Ovary (tissue), 9 donors: ENCODE results near the gene MARCO. TPM values are rescaled to one million over a fixed set of nuclear protein-coding genes. Genes with fewer than 3 reads are reported as not detected.
"Not testable (repeated sequence)": the region's sequence is repeated elsewhere in the genome, so short reads cannot be mapped to it uniquely, and the experiment has no call there.

Experiments
- DNase-seq, 5 donors: peaks; one replicate each; pipeline ENCODE4 v3.0.0-alpha.2; 2019 to 2020
- H3K27ac ChIP-seq, 2 donors: fragments of 200-600 bp; one replicate each; pipeline versions ENCODE4 v1.5.1 to v1.8.0; 2019 to 2022
- H3K27me3 ChIP-seq: fragments of 200-600 bp; one replicate; pipeline ENCODE4 v1.8.0; 2022
- H3K36me3 ChIP-seq: fragments of 200-600 bp; sonication (generic); one replicate; pipeline ENCODE4 v1.5.1; 2019
- H3K4me1 ChIP-seq: one replicate; pipeline ENCODE4 v1.8.1; 2013; ENCODE audit warnings: mild to moderate bottlenecking, moderate library complexity; ENCODE audit not compliant: insufficient read depth
- H3K4me3 ChIP-seq: fragments of 200-600 bp; sonication (generic); one replicate; pipeline ENCODE4 v1.5.1; 2017
- H3K9me3 ChIP-seq, 2 donors: fragments of 200-600 bp in 1 of 2; sonication (generic) in 1 of 2; one replicate each; pipeline versions ENCODE4 v1.5.1 to v1.8.1; 2013 to 2019; ENCODE audit warnings: mild to moderate bottlenecking in 1 of 2, moderate library complexity in 1 of 2
- EP300 ChIP-seq: sonication (generic); formaldehyde crosslinking; IDR thresholded peaks from one replicate; pipeline ENCODE4 v1.6.1; 2017; ENCODE audit warnings: antibody characterized with exemption
- POLR2A ChIP-seq: fragments of 450-650 bp; IDR thresholded peaks from one replicate; pipeline ENCODE4 v1.6.1; 2017; ENCODE audit warnings: antibody characterized with exemption, mild to moderate bottlenecking, moderate library complexity
- WGBS, 3 donors: extraction: QIAGEN DNeasy Blood & Tissue Kit in 1 of 3; methylation state at CpG; one replicate each; pipeline versions ENCODE4 v1.1.5 to v1.1.7; 2013 to 2017; 5-methylcytosine and 5-hydroxymethylcytosine counted together
- intact Hi-C, 4 donors: fragments of 100-400 bp; cut with DNase I; formaldehyde crosslinking; loops; one replicate each; pipeline versions ENCODE4 v1.11.0 to v1.15.1; 2022 to 2023
- polyA plus RNA-seq, 2 donors: library from polyadenylated mRNA; stranded (reverse); fragments of 200-250 nt in 1 of 2; fragments of 350-450 nt in 1 of 2; fragmentation: Illumina TruSeq in 1 of 2; extraction: RNeasy Lipid Tissue Mini Kit (QIAGEN cat#74804) in 1 of 2; gene quantifications; one replicate each; pipeline ENCODE4 v1.2.3, GENCODE V29; 2013 to 2014
- total RNA-seq, 7 donors: library from RNA; depleted of rRNA in 2 of 7; stranded (reverse); fragments of >200 nt in 2 of 7; fragmentation: NEBNext Ultra II Directional in 3 of 7; extraction: Animal tissue kit (Norgen Biotek cat#: 25700) in 3 of 7; gene quantifications; one replicate each; pipeline versions ENCODE4 v1.1.0 to v1.2.4, GENCODE V29; 2016 to 2023
- TF ChIP-seq, protein P1 (sequence below), 3 donors: fragments of 450-650 bp in 2 of 3; fragments of 200-600 bp in 1 of 3; IDR thresholded peaks; one replicate each; pipeline versions ENCODE4 v1.5.1 to v1.8.0; 2016 to 2022; ENCODE audit warnings: antibody characterized with exemption in 3 of 3, mild to moderate bottlenecking in 1 of 3
- donor health status: DM: no; HTN: no; CAD: no; lungs with moderate emphysema.
- donor health status: DM: no; HTN: no; CAD: no.
- donor health status: Bipolar disorder and iron deficiency.
- donor health status: DM: yes; HTN: yes; CAD: no.
- donor health status: DM: no; HTN: no; CAD: no.
- donor health status: DM: yes; HTN: yes; CAD: no.

Gene MARCO
- total and polyA plus RNA-seq, 9 donors, result 1.1 to 19.9 (median 6.0) TPM

DNA sequence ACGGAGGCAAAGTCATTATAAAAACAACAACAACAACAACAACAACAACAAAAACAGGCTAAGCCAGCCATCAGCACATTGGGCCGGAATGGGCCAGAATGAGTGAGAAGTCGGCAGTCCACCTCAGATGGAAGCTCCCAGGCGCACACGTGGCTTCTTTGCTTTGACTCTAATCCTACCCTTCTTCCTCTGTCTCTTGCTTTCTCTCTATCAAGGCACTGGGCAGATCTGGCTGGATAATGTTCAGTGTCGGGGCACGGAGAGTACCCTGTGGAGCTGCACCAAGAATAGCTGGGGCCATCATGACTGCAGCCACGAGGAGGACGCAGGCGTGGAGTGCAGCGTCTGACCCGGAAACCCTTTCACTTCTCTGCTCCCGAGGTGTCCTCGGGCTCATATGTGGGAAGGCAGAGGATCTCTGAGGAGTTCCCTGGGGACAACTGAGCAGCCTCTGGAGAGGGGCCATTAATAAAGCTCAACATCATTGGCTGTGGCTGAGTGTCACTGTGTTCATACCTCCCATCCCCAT is 52.2 kb downstream of the MARCO start:
- Histone ChIP-seq H3K27ac (no peak overlapping the region), H3K9me3 (no peaks in the 10 kb centered on the region), H3K4me1 (no peaks in the 10 kb centered on the region), H3K27me3 (no peaks in the 10 kb centered on the region), H3K36me3 (no peaks in the 10 kb centered on the region), H3K4me3 (no peak overlapping the region)
- TF ChIP-seq, protein P1, sequence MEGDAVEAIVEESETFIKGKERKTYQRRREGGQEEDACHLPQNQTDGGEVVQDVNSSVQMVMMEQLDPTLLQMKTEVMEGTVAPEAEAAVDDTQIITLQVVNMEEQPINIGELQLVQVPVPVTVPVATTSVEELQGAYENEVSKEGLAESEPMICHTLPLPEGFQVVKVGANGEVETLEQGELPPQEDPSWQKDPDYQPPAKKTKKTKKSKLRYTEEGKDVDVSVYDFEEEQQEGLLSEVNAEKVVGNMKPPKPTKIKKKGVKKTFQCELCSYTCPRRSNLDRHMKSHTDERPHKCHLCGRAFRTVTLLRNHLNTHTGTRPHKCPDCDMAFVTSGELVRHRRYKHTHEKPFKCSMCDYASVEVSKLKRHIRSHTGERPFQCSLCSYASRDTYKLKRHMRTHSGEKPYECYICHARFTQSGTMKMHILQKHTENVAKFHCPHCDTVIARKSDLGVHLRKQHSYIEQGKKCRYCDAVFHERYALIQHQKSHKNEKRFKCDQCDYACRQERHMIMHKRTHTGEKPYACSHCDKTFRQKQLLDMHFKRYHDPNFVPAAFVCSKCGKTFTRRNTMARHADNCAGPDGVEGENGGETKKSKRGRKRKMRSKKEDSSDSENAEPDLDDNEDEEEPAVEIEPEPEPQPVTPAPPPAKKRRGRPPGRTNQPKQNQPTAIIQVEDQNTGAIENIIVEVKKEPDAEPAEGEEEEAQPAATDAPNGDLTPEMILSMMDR (IDR thresholded peaks at IDR 0.05), result no peak
- WGBS, 3 donors, result 78 to 84% (median 81%) methylated on average over 14 of the region's 14 CpGs
- intact Hi-C loops, result no loop called here
- DNase-seq, result no peak

GRCh38 chr2:118994778-118995177 is 52.8 kb downstream of the MARCO start:
- intact Hi-C loops, result no loop called here
- no peaks in the 10 kb centered on the region for H3K27me3 ChIP-seq
- no peaks in the 10 kb centered on the region for H3K9me3 ChIP-seq
- TF ChIP-seq POLR2A (no peak), EP300 (no peak)
- TF ChIP-seq, protein P1 (IDR thresholded peaks at IDR 0.05), result no peak
- no peaks in the 10 kb centered on the region for H3K4me1 ChIP-seq
- no peak for DNase-seq
- WGBS, 3 donors, result 80 to 94% (median 87%) methylated on average over 2 of the region's 2 CpGs
- no peaks in the 10 kb centered on the region for H3K36me3 ChIP-seq
- H3K4me3 ChIP-seq, result no peak overlapping the region
- no peak overlapping the region for H3K27ac ChIP-seq

DNA sequence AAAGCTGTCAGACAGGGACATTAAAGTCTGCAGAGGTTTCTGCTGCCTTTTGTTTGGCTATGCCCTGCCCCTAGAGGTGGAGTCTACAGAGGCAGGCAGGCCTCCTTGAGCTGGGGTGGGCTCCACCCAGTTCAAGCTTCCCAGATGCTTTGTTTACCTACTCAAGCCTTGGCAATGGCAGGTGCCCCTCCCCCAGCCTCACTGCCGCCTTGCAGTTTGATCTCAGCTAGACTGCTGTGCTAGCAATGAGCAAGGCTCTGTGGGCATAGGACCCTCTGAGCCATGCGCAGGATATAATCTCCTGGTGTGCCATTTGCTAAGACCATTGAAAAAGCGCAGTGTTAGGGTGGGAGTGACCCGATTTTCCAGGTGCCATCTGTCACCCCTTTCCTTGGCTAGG is 61.9 kb downstream of the MARCO start:
- H3K4me3 ChIP-seq, H3K36me3 ChIP-seq, intact Hi-C loops, H3K27me3 ChIP-seq, H3K9me3 ChIP-seq, DNase-seq, H3K27ac ChIP-seq, H3K4me1 ChIP-seq: not testable (repeated sequence)
- 90 to 94% (median 94%) methylated on average over 4 of the region's 4 CpGs for WGBS, 3 donors

GRCh38 chr2:119004602-119005001 is 62.6 kb downstream of the MARCO start:
- TF ChIP-seq POLR2A (no peak), EP300 (no peak)
- TF ChIP-seq, protein P1 (IDR thresholded peaks at IDR 0.05), result no peak
- H3K27ac ChIP-seq, result no peak overlapping the region
- no peak overlapping the region for H3K4me3 ChIP-seq
- no peaks in the 10 kb centered on the region for H3K9me3 ChIP-seq
- no peak for DNase-seq
- no peaks in the 10 kb centered on the region for H3K27me3 ChIP-seq
- intact Hi-C loops, result no loop called here
- H3K4me1 ChIP-seq, result no peaks in the 10 kb centered on the region
- no peaks in the 10 kb centered on the region for H3K36me3 ChIP-seq
- 60 to 86% (median 69%) methylated on average over 3 of the region's 3 CpGs for WGBS, 3 donors

DNA sequence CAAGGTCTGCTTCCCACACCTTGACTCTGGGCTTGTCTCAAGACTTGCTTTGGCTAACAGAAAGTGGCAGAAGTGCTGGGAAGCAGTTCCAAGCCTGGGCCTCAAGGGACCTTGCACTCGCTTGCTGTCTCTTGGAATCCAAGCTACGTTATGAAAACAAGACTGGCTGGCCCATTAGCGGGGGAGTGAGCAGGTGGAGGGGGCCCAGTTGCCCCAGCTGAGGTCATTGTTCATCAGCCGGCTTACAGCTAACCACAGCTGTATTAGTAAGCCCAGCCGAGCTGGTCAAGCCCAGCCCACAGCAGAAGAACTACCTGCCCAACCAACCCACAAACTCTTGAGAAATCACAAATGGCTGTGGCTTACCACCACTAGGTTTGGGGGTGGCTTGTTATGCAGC is 63.1 kb downstream of the MARCO start:
- H3K27ac ChIP-seq, result no peak overlapping the region
- no peaks in the 10 kb centered on the region for H3K36me3 ChIP-seq
- WGBS, 3 donors, result 41 to 43% (median 43%) methylated on average over 5 of the region's 5 CpGs
- no peak for DNase-seq
- H3K4me1 ChIP-seq, result no peaks in the 10 kb centered on the region
- H3K4me3 ChIP-seq, result no peak overlapping the region
- no peaks in the 10 kb centered on the region for H3K9me3 ChIP-seq
- no peaks in the 10 kb centered on the region for H3K27me3 ChIP-seq
- intact Hi-C loops, result no loop called here
- no peak for TF ChIP-seq EP300
- no peak for TF ChIP-seq POLR2A
- TF ChIP-seq, protein P1 (IDR thresholded peaks at IDR 0.05), result no peak
